ENCODE measurements around the gene FABP6.

GRCh38 chr5:160213537-160213936, 15.8 kb upstream of the FABP6 start:
- TF ChIP-seq, protein P1, sequence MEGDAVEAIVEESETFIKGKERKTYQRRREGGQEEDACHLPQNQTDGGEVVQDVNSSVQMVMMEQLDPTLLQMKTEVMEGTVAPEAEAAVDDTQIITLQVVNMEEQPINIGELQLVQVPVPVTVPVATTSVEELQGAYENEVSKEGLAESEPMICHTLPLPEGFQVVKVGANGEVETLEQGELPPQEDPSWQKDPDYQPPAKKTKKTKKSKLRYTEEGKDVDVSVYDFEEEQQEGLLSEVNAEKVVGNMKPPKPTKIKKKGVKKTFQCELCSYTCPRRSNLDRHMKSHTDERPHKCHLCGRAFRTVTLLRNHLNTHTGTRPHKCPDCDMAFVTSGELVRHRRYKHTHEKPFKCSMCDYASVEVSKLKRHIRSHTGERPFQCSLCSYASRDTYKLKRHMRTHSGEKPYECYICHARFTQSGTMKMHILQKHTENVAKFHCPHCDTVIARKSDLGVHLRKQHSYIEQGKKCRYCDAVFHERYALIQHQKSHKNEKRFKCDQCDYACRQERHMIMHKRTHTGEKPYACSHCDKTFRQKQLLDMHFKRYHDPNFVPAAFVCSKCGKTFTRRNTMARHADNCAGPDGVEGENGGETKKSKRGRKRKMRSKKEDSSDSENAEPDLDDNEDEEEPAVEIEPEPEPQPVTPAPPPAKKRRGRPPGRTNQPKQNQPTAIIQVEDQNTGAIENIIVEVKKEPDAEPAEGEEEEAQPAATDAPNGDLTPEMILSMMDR (conservative IDR thresholded peaks at IDR 0.05; ENCODE audit: low read depth, low read length) = no peak
- TF ChIP-seq EZH2 (IDR thresholded peaks at IDR 0.05; ENCODE audit: borderline replicate concordance, low read depth, low read length, poor library complexity, severe bottlenecking) = no peak
